Fibroblast of villous mesenchyme (primary cell): ENCODE measurements around the gene RECQL5. TPM values are rescaled to one million over a fixed set of nuclear protein-coding genes. Genes with fewer than 3 reads are reported as not detected.
"Not testable (repeated sequence)": the region's sequence is repeated elsewhere in the genome, so short reads cannot be mapped to it uniquely, and the experiment has no call there.

ENCODE experiments used
- DNase-seq: peaks from one replicate; pipeline ENCODE4 v3.0.0-alpha.2; 2010; ENCODE audit warnings: low read depth
- H3K4me3 ChIP-seq: 2 replicates; pipeline ENCODE4 v1.5.1; 2011; ENCODE audit warnings: low read depth, mild to moderate bottlenecking, low read length
- total RNA-seq: library from RNA; depleted of rRNA; stranded (reverse); fragments of >200 nt; gene quantifications from 2 replicates; pipeline ENCODE4 v1.2.3, GENCODE V29; 2012
- TF ChIP-seq, protein P1 (sequence below): IDR thresholded peaks from 2 replicates; pipeline ENCODE4 v1.5.1; 2012; ENCODE audit warnings: low read depth, mild to moderate bottlenecking, low read length; ENCODE audit not compliant: insufficient read depth

RECQL5 gene
- total RNA-seq, 1 donor = 20.7 TPM

DNA sequence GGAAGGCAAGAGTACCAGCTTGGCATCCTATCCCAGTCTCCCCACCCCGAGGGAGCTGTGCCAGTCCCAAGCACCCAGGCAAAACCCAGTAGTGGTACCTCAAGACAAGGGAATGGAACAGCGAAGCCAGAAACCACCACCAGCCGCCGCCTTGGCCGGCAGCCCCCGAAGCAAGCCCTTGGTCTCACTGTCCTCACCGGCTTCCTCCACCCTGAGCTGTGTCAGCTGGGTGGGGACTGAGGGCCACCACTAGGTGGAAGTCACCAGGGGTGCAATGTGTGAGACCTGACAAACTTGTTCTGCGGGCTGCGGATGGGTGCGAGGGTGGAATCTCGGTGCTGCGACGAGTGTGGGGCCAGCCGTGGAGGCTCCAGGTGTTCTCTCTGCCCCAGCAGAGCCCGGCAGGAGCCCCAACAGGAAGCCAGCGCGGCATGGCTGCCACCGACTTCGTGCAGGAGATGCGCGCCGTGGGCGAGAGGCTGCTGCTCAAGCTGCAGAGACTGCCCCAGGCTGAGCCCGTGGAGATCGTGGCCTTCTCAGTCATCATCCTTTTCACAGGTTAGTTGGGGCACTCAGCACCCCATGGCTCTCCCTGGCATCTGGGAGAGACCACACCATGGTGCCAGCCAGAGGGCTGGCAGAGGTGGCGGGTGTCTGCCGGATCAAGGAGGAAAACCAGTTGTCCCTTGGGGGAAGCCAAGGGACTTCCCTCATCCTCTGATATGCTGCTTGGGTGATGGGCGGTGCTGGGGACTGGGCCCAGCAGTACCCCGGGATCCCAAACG, 27.0 kb downstream of the RECQL5 start:
- TF ChIP-seq, protein P1, sequence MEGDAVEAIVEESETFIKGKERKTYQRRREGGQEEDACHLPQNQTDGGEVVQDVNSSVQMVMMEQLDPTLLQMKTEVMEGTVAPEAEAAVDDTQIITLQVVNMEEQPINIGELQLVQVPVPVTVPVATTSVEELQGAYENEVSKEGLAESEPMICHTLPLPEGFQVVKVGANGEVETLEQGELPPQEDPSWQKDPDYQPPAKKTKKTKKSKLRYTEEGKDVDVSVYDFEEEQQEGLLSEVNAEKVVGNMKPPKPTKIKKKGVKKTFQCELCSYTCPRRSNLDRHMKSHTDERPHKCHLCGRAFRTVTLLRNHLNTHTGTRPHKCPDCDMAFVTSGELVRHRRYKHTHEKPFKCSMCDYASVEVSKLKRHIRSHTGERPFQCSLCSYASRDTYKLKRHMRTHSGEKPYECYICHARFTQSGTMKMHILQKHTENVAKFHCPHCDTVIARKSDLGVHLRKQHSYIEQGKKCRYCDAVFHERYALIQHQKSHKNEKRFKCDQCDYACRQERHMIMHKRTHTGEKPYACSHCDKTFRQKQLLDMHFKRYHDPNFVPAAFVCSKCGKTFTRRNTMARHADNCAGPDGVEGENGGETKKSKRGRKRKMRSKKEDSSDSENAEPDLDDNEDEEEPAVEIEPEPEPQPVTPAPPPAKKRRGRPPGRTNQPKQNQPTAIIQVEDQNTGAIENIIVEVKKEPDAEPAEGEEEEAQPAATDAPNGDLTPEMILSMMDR = no peak
- H3K4me3 ChIP-seq = no peak overlapping the region
- no peak for DNase-seq

DNA sequence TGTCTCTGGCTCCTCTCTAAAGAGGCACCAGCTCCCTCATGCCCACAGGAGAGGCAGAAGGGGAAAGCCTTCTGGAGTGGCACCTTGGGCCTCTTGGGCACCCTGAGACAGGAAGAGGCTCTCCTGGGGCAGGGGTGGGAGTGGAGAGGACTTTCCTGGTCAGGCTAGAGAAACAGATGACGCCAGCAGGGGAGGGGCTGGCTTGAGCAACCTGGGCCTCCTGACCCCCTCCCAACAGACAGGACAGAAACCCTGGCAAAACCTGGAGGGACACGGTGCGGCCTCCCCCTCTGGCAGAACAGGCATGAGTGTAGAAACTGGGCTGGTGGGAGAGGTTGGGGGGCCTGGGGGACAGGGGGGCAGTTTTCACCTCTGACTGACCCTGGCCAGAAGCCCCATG, 27.6 kb downstream of the RECQL5 start:
- TF ChIP-seq, protein P1 = no peak
- DNase-seq = no peak
- H3K4me3 ChIP-seq = no peak overlapping the region

DNA sequence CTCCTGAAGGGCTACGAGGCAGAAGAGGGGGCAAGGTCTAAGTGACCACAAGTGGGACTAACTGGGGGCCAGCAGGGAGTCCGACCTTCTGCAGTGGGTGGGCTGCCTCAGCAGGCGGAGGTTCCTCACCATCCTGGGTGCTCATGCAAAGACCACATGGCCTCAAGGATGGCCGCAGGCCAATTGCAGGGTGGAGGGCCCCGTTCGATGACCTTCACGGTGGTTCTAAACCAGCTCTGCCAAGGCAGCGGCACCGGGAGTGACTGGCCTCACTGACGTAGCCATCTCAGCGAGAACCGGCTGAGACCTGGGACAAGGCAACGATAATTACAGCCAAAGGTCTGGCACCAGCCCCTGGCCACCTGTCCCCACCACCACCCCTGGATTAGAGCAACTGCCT, 28.1 kb downstream of the RECQL5 start:
- DNase-seq = no peak
- TF ChIP-seq, protein P1 = no peak
- H3K4me3 ChIP-seq = no peak overlapping the region

DNA sequence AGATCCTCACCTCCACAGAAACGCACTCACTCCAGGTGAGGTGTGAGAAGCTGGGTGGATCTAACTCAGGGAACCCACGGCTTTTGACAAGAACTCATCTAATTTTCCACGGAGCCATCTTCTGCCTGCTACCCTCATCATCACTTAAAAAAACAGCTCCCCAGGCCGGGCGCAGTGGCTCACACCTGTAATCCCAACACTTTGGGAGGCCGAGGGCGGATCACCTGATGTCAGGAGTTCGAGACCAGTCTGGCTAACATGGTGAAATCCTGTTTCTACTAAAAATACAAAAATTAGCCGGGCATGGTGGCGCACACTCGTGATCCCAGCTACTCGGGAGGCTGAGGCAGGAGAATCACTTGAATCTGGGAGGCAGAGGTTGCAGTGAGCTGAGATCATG, 28.9 kb downstream of the RECQL5 start:
- not testable (repeated sequence) for DNase-seq, H3K4me3 ChIP-seq

DNA sequence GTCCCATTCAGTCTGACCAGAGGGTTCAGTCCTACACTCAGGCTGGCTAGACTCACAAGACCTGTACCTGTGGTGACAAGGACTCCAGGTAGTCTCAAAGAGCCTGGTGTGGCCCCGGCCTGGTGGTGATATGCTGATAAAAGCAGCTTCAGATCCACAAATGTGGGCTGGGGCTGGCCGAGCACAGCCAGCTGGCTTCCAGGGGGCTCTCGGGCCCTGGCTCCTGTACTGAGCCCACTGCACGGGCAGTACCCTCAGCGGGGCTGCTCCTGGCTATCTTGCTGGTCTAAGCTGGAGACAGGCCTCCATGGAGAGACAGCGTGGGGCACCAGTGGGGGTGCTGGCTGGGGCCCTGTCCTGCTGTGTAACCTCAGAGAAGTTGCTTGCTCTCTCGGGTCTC, 29.4 kb downstream of the RECQL5 start:
- H3K4me3 ChIP-seq = no peak overlapping the region
- DNase-seq = no peak
- TF ChIP-seq, protein P1 = no peak

DNA sequence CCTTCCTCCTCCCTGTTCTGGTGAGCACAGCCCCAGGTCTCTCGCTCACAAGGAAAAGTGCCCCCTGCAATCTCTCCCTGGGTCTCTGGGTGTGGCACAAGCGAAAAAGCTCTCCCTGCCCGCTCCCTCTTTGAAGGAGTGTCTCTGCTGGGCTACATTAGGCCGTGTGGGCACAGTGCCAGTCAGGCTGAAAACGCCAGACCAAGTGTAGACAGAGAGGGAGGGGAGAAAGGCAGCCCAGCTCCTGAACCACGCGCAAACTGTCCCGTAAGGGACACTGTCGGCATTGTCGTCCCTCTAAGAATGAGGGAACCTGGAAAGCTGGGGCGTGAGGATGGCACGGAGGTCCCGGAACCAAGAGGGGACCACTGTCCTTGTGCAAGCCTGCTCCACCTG, 29.8 kb downstream of the RECQL5 start:
- no peak overlapping the region for H3K4me3 ChIP-seq
- TF ChIP-seq, protein P1 = no peak
- no peak for DNase-seq

DNA sequence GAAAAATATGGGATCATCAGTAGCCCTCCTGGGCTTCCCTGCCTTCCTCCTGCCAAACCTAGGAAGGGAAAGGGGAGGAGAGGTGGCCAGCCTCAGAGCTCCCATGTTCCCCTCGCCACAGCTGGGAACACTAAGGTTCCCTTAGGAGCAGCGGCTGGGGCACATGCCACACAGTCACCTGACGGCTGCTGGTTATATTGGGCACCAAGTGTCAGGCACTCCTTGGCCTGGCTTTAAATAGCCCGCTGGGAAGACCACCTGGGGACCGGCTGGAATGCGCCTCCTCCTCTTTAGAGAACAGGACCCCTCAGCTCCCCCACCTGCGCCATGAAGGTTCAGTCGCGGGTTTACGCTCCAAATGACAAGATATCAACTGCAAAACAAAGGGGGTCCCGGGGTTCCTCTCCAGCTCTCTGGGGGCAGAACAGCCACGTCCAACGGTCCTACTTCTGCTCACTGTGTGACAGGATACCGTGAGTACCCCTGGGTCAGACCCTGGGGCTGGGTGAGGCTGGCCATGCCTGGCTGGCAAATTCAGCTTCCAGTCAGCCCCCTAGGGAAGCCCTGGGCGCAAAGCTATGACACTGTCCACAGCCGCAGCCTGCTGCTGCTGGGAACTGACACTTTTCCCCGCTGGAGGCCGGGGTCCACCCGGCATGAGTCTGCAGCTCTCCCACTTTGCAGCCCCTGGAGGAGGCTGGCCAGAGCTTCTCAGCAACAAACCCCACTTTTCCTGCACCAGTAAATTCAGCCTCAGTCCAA, 30.4 kb downstream of the RECQL5 start:
- no peak for DNase-seq
- TF ChIP-seq, protein P1 = no peak
- no peak overlapping the region for H3K4me3 ChIP-seq
